ENCODE results near the gene HIGD2A. TPM values are rescaled to one million over a fixed set of nuclear protein-coding genes. Genes with fewer than 3 reads are reported as not detected.

HIGD2A gene
- total and polyA plus RNA-seq, 2 donors (not counting 3 experiments of a cell fraction or from before 2014, with no cell fraction given): 96.2 to 210 TPM

GRCh38 chr5:176369934-176370711, 18.4 kb upstream of the HIGD2A start:
- no peak overlapping the region for H3K9ac ChIP-seq (replicated peaks; ENCODE audit: extremely low read depth, insufficient read depth, low read length)
- H3K36me3 ChIP-seq (ENCODE audit: control insufficient read depth in 2 of 2, extremely low read depth in 1 of 2, insufficient read depth in 2 of 2, low read length in 2 of 2): peaks cover 0 to 20% of the 10 kb centered on the region in 2 experiments
- DNase-seq (ENCODE audit: low read depth, low spot score) (no peak), FAIRE-seq (no peak)
- no peaks in the 10 kb centered on the region for H4K20me1 ChIP-seq (replicated peaks; ENCODE audit: control insufficient read depth, extremely low read depth, insufficient read depth, low read length)
- H3K9me1 ChIP-seq (replicated peaks; ENCODE audit: control insufficient read depth, extremely low read depth, insufficient read depth, low read length): no peaks in the 10 kb centered on the region
- H3K4me3 ChIP-seq (replicated peaks in 1 of 3; ENCODE audit: insufficient read depth in 1 of 3, low read depth in 1 of 3, low read length in 3 of 3): no peak overlapping the region
- no peak for TF ChIP-seq CTCF (IDR thresholded peaks at IDR 0.05; ENCODE audit: extremely low read depth in 1 of 2, insufficient read depth in 1 of 2, low read depth in 1 of 2, low read length in 2 of 2)
- no peak for TF ChIP-seq FOS (IDR thresholded peaks at IDR 0.05; ENCODE audit: borderline replicate concordance, insufficient read depth, low read length)
- no peak overlapping the region for H3K4me2 ChIP-seq (ENCODE audit: insufficient read depth, low read length)
- dilution Hi-C loops (cut with MboI; ENCODE audit: extremely low pct_ligation_motif_present, low sequenced_read_pairs) (no loop called here), intact Hi-C loops (cut with micrococcal nuclease) (loop anchor here (10.0 kb wide), 1 partner anchor 135 kb away; the partner anchor contains the start of gene SIMC1)
- no peak overlapping the region for H3K27ac ChIP-seq (ENCODE audit: insufficient read depth, low read depth, low read length)
- H2AFZ ChIP-seq (ENCODE audit: low read depth, low read length): no peak overlapping the region
- H3K9me3 ChIP-seq (replicated peaks; ENCODE audit: control insufficient read depth, insufficient read depth, low read length): no peaks in the 10 kb centered on the region
- H3K79me2 ChIP-seq (ENCODE audit: control insufficient read depth, insufficient read depth, low read length): no peaks in the 10 kb centered on the region
- ChIA-PET CTCF (interaction anchor here (1.0 kb wide), 1 partner anchor 641 kb away, joined by 4 read pairs; no protein-coding TSS in a partner anchor), POLR2A (no interaction called here)
- BruUV-seq (replicated peaks): no TSS peak
- H3K4me1 ChIP-seq (ENCODE audit: control insufficient read depth, extremely low read depth, insufficient read depth, low read length): peaks cover 5% of the 10 kb centered on the region
- no peaks in the 10 kb centered on the region for H3K27me3 ChIP-seq (ENCODE audit: control insufficient read depth in 2 of 2, insufficient read depth in 2 of 2, low read length in 2 of 2)
